GM10847 (cell line): ENCODE results near the gene KIAA1191.

Experiments used
- POLR2A ChIP-seq: IDR thresholded peaks from 2 replicates; pipeline ENCODE4 v1.6.1; 2011; ENCODE audit not compliant: insufficient read length; ENCODE audit errors: extremely low read depth

The KIAA1191 gene

DNA sequence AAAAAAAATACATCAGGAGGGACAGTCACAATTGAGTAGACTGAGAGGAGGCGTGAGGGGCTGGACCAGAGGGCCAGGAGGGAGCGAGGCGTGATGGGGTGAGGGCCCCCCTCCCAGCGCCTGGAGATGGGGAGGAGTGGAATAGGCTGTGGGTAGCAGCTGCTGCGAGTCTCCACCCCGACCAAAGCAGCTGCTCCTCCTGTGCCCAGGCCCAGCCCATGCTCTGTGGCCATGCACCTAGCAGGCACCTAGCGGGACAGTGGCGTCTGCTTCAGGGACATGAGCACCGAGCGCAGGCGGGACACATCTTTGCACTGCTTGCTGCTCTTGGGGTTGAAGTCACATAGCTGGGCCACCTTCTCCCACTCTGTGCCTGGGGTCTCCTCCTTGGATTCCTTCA is 31.0 kb upstream of the KIAA1191 start:
- TF ChIP-seq POLR2A: no peak

- no peak for TF ChIP-seq POLR2A
Observed at GRCh38 chr5:176391999-176392398, 30.4 kb upstream of the KIAA1191 start.

DNA sequence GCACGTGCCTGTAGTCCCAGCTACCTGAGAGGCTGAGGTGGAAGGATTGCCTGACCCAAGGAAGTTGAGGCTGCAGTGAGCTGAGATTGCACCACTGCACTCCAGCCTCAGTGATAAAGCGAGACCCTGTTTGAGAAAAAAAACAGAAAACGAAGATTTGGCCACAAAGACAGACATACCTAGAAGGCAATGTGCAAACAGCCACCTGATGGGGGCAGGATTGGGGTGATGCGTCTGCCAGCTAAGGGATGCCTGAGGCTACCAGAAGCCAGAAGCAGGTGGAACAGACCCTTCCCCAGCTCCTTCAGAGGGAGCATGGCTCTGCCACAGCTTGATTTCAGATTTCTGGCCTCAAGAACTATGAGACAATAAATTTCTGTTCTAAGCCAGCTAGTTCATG is 29.9 kb upstream of the KIAA1191 start:
- no peak for TF ChIP-seq POLR2A

- TF ChIP-seq POLR2A: peak; percentile 69
Observed at GRCh38 chr5:176389135-176390123, 27.9 kb upstream of the KIAA1191 start.

DNA sequence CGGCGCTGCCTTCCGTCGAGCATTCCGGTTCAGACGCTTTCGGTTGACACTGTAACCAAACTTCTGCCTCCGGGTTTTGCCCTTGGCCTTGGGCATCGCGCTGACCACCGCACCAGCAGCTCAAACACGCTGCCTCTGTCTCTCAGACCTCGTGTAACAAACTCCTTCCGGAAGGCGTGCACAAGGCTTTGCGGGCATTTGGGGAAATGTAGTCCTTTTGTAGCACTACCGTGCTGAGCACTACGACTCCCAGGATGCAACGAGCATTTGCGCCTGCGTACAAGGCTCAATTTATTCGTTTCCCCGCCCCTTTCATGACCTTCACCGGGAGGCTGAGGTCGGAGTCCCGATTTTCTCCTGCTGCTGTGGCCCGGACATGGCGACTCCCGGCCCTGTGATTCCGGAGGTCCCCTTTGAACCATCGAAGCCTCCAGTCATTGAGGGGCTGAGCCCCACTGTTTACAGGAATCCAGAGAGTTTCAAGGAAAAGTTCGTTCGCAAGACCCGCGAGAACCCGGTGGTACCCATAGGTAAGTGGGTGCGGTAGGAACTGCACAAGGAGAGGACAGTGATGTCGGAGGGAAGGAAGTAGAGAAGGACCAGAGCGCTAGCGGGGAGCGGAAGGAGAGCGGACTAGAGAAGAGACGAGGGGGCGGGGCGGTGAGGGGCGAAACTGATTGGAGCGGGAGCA is 27.0 kb upstream of the KIAA1191 start, which contains the start of the genes HIGD2A and NOP16:
Gene HIGD2A, plus strand, starts transcription at position 308 of the 691 bp plus-strand sequence. Its CDS starts 69 bp downstream, at position 377.
Gene NOP16, minus strand, starts transcription at position 155 of the 691 bp plus-strand sequence. Its CDS starts 59 bp downstream, at position 96.
- peak; percentile 52 for TF ChIP-seq POLR2A

- TF ChIP-seq POLR2A: no peak
Observed at GRCh38 chr5:176388003-176388443, 26.5 kb upstream of the KIAA1191 start.

- TF ChIP-seq POLR2A: no peak
Observed at GRCh38 chr5:176387384-176387925, 25.9 kb upstream of the KIAA1191 start.

DNA sequence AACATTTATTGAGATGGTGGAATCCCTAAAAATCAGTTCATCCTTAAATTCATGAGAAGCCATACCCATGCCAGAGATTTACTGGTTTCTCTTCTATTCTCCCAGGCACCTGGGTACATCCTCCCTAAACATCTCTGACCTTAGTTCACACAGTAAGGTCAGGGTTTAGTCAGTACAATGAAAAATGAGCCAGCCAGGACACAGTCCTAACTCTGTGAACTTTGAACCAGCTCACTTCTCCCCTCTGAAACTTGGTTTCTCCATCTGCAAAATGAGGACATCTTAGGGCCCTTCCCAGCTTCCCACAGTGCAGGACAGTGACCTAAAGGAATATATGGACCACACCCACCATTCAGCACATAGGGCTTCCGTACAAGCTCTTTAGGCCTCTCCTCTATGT is 24.9 kb upstream of the KIAA1191 start:
- TF ChIP-seq POLR2A: no peak

DNA sequence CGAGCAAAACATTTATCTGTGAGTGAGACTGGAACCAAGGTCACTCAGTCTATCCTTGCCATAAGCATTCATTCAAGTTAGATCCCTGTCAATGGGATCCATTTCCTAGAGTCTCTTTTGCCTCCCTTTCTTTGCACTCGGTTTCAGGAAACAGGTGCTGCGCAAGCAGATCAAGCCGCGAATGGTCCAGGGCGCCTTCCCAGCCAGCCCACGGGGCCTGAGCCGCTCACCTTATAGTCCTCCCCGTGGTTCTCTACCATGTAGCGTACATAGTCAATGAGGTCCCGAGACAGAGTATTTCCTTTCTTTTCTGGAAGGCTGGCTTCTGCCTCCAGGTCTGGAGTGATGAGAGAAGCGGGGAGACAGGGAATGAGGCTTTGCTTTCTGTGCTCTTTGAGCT is 23.4 kb upstream of the KIAA1191 start:
- no peak for TF ChIP-seq POLR2A

- TF ChIP-seq POLR2A: no peak
Observed at GRCh38 chr5:176384366-176384930, 22.9 kb upstream of the KIAA1191 start.

- no peak for TF ChIP-seq POLR2A
Observed at GRCh38 chr5:176383961-176384360, 22.4 kb upstream of the KIAA1191 start.

GRCh38 chr5:176383248-176383905 is 21.8 kb upstream of the KIAA1191 start:
- no peak for TF ChIP-seq POLR2A

- TF ChIP-seq POLR2A: no peak
Observed at GRCh38 chr5:176382721-176383120, 21.2 kb upstream of the KIAA1191 start.

DNA sequence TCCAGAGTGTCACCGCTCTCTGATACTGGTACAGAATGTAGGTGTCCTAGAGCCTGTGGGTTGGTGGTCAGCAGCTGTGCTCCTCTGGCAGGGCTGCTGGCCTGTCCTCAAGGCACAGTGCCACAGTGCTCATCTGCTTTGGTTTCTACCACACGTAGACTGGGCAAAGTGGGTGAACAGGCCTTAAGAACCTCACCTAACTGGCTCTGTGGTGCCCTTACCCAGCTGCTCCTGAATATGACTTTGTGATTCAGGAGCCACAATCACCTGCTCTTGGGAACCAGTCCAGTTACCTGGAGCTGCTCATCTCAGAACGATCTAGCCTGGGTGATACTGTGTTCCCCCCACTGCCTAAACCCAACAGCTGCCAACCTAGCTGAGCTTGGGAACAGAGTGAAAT is 20.4 kb upstream of the KIAA1191 start:
- TF ChIP-seq POLR2A: no peak

DNA sequence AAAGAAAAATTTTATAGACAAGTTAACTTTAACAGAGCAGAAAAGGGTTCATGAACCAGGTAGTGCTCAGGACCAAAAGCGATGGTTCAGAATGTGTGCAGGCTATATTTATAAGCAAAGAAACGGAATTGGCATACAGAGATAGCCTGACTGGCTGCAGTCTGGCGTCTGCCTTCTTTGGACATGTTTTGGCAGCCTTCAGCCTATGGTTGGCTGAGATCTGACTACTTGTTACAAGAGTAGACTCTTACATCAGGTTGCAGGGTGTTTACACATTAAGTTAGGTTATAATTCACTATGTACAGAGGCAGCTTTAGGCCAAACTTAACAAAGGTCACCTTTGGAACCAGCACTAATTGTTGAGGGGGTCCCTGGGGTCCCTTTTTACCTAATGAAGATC is 19.9 kb upstream of the KIAA1191 start:
- no peak for TF ChIP-seq POLR2A
